DMS153 (cell line): ENCODE data around the gene REXO1.
"Not testable (repeated sequence)": the region's sequence is repeated elsewhere in the genome, so short reads cannot be mapped to it uniquely, and the experiment has no call there.

Experiments
- DNase-seq: peaks from one replicate; lab custom pipeline; 2025; lab: John Stamatoyannopoulos, UW

REXO1 gene, protein sequence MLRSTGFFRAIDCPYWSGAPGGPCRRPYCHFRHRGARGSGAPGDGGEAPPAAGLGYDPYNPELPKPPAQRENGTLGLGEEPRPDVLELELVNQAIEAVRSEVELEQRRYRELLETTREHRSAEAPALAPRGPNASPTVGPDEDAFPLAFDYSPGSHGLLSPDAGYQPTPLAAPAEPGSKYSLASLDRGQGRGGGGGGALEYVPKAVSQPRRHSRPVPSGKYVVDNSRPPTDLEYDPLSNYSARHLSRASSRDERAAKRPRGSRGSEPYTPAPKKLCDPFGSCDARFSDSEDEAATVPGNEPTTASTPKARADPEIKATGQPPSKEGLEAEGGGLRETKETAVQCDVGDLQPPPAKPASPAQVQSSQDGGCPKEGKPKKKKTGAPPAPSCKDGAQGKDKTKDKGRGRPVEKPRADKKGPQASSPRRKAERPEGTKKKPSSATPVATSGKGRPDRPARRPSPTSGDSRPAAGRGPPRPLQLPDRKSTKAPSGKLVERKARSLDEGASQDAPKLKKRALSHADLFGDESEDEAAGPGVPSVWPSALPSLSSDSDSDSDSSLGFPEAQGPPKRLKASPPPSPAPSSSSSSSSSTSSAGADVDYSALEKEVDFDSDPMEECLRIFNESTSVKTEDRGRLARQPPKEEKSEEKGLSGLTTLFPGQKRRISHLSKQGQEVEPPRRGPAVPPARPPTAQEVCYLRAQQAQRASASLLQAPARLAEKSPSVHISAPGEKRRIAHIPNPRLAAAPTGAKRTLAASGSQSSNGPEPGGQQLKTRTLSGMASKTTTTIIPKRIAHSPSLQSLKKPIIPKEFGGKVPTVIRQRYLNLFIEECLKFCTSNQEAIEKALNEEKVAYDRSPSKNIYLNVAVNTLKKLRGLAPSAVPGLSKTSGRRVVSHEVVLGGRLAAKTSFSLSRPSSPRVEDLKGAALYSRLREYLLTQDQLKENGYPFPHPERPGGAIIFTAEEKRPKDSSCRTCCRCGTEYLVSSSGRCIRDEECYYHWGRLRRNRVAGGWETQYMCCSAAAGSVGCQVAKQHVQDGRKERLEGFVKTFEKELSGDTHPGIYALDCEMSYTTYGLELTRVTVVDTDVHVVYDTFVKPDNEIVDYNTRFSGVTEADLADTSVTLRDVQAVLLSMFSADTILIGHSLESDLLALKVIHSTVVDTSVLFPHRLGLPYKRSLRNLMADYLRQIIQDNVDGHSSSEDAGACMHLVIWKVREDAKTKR

DNA sequence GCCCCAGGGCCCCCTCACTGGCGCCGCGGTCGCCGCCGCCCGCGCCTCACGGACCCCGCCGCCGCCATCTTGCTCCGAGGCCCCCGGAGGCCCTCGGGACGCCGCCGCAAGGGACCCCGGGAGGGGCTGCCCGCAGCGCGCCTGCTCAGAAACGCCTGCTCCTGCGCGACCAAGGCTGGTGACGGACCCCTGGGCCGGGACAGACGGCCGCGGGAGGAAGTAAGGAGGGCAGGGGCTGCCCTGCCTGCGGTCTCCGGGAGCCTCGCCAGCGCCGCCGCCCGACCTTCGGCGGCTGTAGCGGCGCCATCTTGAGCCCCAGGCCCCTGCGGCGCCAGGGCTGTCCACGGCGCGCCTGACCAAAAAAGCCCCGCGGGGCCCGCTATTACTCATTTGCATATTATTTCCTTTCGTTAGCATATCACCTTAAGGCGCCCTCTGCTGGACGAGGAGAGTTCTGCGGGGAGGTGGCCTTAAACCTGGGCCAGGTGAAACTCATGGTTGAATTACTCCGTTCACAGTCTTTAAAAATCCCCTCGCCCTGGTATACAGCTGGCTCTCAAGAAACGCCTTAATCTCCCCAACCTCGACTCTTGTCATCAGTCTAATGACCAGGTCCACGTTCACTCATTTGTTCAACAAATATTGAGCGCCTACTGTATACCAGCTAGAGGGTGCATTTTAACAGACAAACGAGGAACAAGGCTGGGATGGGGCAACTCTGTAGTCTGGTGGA lies at the start of gene REXO1:
REXO1 (minus strand) TSS at position 85 of the 733 bp plus-strand sequence. CDS start 125 bp downstream, outside the sequence.
- DNase-seq = peak; percentile 75

GRCh38 chr19:1896508-1896907 lies 48.2 kb upstream of the REXO1 start:
- no peak for DNase-seq

DNA sequence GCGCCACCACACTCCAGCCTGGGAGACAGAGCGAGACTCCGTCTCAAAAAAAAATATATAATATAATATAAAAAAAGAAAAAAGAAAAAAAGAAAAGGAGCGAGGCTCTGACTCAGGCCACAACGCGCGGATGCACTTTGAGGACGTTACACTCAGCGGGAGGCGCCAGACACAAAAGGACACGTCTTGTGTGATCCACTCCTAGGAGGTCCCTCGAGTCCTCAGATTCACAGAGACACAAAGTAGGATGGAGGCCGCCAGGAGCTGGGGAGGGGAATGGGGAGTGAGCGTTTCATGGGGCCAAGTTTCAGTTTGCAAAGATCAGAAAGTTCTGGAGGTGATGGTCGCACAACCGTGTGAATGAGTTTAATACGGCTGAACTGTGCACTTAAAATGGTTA lies 45.5 kb upstream of the REXO1 start:
- DNase-seq = no peak

DNA sequence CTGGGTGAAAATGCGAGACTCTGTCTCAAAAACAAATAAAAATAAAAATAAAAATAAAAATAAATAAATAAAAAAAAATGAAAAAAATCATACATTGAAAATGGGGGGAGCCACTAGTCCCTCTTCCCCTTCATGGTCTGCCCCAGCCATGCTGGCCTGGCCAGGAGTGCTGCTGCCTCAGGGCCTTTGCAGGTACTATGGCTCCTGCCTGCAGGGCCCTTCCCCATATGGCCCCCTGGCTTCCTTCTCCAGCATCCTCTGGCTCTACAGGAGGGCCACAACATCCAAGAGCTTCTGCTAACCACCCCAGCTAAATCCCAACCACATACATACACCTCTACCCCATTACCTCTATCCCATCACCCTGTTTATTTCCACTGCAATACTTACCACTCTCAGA lies 41.6 kb upstream of the REXO1 start:
- DNase-seq = no peak

GRCh38 chr19:1888385-1888784 lies 40.1 kb upstream of the REXO1 start:
- DNase-seq = no peak

GRCh38 chr19:1886360-1886759 lies 38.1 kb upstream of the REXO1 start:
- not testable (repeated sequence) for DNase-seq

DNA sequence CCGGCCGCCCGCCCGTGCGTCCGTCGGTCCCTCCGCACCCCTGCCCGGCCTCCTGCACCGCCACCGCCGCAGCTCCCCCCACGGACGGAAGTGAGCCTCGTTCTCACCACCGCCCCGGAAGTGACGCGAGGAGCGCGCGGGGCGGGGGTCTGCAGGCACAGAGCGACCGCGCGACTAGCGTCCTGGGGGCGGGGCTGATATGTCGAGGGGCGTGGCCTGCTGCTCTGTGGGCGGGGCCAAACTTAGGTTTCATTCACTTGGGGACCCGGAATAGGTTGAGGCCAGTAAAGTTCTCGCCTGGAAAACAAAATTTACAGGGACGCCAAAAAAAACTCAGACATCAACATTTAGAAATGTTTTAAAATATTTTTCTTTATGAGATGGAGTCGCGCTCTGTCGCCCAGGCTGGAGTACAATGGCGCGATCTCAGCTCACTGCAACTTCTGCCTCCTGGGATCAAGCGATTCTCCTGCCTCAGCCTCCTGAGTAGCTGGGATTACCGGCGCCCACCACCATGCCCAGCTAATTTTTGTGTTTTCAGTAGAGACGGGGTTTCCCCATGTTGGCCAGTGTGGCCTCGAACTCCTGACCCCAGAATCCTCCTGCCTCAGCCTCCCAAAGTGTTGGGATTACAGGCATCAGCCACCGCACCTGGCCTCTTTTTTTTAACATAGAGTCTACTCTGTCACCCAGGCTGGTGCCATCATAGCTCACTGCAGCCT lies 37.3 kb upstream of the REXO1 start, which contains the start of gene ABHD17A:
ABHD17A (minus strand) TSS at position 99 of the 722 bp plus-strand sequence. CDS start 3,930 bp downstream, outside the sequence.
- DNase-seq = peak; percentile 69

- DNase-seq = no peak
Observed at GRCh38 chr19:1884719-1885334, 36.5 kb upstream of the REXO1 start.

- no peak for DNase-seq
Observed at GRCh38 chr19:1884291-1884718, 36.0 kb upstream of the REXO1 start.

DNA sequence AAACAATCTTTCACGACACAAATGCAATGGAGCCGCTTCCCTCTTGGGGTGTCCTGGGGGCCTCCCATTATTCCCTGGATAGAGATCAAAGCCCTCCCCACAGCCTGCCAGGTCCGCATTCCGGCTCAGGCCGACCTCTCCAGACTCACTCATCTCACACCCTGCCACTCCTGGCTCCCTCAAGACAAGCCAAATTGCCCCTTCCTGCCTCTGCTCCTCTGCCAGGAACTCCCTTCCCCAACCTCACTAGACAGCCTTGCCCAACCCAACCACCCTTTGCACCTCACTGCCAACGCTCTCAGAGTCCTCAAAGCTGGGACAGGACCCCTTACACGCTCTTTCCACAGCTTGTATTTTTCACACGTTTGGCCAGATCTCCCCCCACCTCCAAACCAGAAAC lies 35.5 kb upstream of the REXO1 start:
- no peak for DNase-seq

DNA sequence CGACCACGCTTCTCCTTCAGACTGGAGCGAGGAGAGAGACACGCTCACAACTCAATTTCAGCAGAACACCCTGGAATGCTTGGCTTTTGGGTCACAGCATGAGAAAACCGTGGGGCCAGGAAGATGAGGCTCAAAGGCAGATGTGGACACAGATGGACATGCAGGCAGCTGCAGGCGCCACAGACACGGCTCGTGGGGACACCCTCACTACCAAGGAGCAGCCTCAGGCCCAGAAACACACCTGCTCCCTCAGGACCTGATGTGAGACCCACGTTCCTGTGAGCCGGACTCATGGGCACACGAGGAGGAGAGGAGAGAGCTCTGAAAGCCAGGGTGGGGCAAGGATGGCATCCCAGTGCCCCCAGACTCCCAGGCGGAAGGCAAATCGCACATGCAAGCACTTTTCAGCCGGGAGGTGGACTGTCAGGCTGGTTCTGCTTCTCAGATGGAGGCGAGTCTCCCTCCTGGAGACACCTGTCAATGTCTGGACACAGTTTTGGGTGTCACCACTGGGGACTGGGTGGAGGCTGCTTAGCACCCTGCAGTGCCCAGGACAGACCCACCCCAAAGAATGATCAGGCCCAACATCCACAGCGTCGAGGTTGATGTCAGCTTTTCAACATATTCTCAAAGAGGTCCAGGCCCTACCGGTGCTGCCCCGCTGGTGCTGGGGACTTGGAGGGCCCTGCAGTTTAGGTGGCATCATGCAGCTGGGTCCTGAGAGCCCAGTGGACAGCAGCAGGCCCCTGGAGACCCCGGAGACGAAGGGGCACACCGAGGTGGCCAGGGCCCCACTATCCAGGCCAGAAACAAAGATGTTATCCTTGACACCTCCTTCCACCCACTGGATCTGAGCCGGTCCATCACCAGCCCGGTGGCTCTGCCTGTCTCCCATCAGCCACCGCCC lies 34.8 kb upstream of the REXO1 start:
- DNase-seq = no peak

DNA sequence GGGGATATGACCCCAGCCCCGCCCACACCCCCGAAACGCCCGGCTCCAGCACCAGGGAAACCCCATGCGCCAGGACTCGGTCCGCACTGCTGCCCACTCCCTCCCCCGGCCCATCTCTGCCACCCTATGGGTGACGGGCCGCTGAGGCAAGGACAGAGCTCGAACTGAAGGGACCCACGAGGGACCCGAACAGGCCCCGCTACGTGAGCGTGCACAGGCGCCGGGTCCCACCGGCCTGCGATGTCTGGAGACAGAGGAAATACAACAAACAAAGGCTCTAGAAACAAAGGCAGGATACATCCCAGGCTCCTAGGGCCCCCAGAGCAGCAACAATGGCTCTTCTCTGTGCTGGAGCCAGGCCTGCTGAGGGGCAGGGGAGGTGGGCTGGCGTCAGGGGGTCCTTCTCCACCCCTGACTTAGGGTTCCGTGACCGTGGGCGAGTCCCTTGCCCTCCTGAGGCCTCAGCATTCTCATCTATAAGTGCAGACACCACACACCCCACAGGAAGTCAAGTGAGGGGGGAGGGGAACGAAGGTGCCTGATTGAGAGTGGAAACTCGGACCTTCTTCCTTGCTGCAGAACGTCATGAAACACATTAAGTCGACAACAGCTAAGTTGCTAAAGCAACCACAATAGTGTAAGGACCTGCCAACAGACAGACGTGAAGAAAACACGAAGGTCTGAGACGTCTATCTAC lies 34.0 kb upstream of the REXO1 start:
- no peak for DNase-seq

DNA sequence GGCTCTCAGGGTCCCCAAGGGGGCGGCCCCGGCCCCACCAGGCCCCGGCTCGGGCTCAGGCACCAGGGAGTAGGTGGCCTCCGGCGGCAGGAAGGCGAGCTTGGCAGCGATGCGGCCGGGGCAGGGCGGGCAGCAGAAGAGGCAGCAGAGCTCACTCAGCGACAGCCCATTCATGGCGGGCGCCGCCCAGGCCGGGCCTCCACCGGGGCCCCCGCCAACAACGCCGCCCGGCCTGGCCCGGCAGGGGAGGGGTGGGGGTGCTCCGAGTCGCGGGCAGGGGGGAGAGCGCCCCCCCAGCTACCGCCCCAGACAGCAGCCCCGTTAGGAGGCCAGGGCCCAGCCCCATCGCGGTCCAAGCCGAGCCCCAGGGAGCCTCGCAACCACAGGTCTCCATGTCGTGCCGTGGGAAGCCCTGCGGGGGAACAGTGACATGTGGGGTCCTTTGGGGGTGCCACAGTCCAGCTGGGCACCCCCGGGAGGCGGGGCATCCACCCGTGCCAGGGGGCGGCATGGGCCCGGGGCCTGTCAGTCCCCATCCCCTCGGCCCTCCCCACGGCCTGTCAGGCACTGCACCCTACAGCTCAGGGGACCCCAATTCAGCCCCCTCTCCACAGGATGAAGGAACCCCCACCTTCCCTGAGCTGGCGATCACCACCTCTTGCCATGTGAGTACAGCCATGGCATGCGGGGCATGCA lies 33.3 kb upstream of the REXO1 start:
- not testable (repeated sequence) for DNase-seq

DNA sequence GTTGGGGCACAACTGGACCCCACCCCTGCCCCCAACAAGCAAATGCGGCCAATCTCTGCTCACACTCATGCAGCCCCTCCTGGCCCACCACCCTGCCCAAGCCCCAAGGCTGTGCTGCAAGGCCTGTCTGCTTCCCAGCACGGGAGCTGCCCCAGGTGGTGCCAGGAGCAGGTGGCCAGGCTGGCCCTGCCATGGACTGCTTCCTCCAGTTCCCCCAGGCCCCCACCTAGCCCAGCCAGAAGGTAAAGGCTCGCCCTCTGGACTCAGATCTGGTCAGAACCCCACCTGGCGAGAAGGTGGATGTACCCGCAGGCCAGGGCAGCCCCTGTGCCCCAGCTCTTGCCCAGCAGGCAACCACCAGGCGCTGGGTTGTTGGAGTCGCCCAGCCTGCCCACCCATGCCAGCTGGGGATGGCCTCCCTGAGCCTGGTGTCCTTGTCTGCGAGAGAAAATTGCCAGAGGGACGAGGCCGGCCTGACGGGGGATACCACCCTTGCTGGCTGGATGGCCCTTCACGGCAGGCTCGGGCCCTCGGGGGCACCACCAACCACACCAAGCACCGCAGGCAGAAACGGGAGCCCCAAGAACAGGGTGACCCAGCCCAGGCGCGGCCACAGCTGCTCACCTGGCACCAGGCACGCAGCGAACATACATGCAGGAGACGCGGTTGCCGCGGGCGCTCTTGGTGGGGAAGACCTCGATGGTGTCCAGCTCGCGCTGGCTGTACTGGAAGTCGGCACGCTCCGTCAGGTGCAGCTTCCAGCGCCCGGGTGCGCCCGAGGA lies 32.5 kb upstream of the REXO1 start:
- no peak for DNase-seq

DNA sequence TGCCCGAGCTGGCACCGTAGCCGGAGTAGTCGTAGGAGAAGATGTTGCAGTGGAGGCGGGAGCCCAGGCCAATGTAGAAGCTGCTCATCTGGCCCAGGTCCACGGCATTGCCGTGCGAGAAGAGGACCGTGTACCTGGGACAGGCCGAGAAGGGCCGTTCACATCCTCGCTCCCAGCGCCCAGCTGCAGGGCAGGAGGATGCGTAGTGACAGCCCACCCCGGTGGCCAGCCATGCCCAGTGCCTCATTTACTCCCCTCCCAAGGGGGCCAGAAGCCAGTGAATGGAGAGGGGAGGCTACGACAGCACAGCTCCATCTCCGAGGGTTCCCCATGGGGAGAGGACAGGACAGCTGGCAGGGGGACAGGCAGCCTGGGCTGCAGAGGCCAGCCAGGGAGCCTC lies 31.7 kb upstream of the REXO1 start:
- DNase-seq = not testable (repeated sequence)

GRCh38 chr19:1878583-1878982 lies 30.3 kb upstream of the REXO1 start:
- not testable (repeated sequence) for DNase-seq

DNA sequence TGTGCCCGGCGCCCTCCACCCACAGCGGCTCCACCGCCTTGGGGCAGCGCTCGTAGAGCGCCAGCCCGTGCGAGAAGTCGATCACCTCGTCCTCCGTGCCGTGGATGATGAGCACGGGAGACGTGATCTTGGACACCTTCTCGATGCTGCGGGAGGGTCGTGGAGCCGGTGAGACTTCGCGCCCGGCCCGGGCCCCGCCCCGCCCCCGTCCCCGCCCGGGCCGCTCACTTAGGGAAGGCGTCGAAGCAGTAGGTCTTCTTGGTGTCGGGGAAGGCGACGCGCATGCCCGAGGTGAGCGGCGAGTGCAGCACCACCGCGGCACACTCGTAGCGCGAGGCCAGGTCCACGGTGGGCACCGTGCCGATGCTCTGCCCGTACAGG lies 29.0 kb upstream of the REXO1 start:
- not testable (repeated sequence) for DNase-seq
